Peyer's patch (tissue), 4 donors: ENCODE results near the gene SLC25A25.
"Not testable (repeated sequence)": the region's sequence is repeated elsewhere in the genome, so short reads cannot be mapped to it uniquely, and the experiment has no call there.

Source experiments
- CTCF ChIP-seq, 6 experiments: fragments of 450-650 bp in 4 of 6; fragments of 200-600 bp in 2 of 6; sonication (generic) in 1 of 6; IDR thresholded peaks; one replicate each; pipeline ENCODE4 v1.5.1; 2017 to 2019; ENCODE audit warnings: antibody characterized with exemption in 6 of 6, mild to moderate bottlenecking in 3 of 6, moderate library complexity in 1 of 6
- POLR2A ChIP-seq, 2 donors: fragments of 450-650 bp; IDR thresholded peaks; one replicate each; pipeline ENCODE4 v1.5.1; 2017; ENCODE audit warnings: antibody characterized with exemption in 2 of 2, mild to moderate bottlenecking in 2 of 2, moderate library complexity in 2 of 2

GRCh38 chr9:128111726-128112125 is 43.7 kb downstream of the SLC25A25 start:
- not testable (repeated sequence) for TF ChIP-seq CTCF, POLR2A (IDR thresholded peaks at IDR 0.05)
